Transverse colon (tissue), 4 donors: Measurements from ENCODE around the gene RAPGEF4. TPM values are rescaled to one million over a fixed set of nuclear protein-coding genes. Genes with fewer than 3 reads are reported as not detected.

Source experiments
- DNase-seq: peaks from one replicate; pipeline ENCODE4 v3.0.0-alpha.2; 2019
- H3K27ac ChIP-seq, 4 donors: fragments of 200-600 bp; sonication (generic); 2 replicates each; pipeline ENCODE4 v1.5.1; 2016 to 2018; ENCODE audit warnings: inconsistent platforms in 4 of 4
- H3K27me3 ChIP-seq: fragments of 200-600 bp; sonication (generic); 2 replicates; pipeline ENCODE4 v1.5.1; 2017; ENCODE audit warnings: inconsistent platforms
- H3K36me3 ChIP-seq, 4 donors: fragments of 200-600 bp; sonication (generic); 2 replicates each; pipeline ENCODE4 v1.5.1; 2017 to 2019; ENCODE audit warnings: inconsistent platforms in 4 of 4
- H3K4me1 ChIP-seq, 4 donors: fragments of 200-600 bp; sonication (generic); 2 replicates each; pipeline ENCODE4 v1.5.1; 2017 to 2020; ENCODE audit warnings: inconsistent platforms in 4 of 4
- H3K4me3 ChIP-seq, 4 donors: fragments of 200-600 bp; sonication (generic); 1 replicate in 1 of 4; 2 replicates in 3 of 4; pipeline versions ENCODE4 v1.5.1 to v1.6.1; 2017 to 2019; ENCODE audit warnings: inconsistent platforms in 4 of 4
- H3K9me3 ChIP-seq, 2 donors: fragments of 200-600 bp; sonication (generic); 2 replicates each; pipeline ENCODE4 v1.5.1; 2017 to 2019; ENCODE audit warnings: inconsistent platforms in 2 of 2
- EP300 ChIP-seq: sonication (generic); formaldehyde crosslinking; IDR thresholded peaks from one replicate; pipeline ENCODE4 v1.6.1; 2017; ENCODE audit warnings: antibody characterized with exemption, low read depth
- POLR2A ChIP-seq: fragments of 450-650 bp; IDR thresholded peaks from one replicate; pipeline ENCODE4 v1.6.1; 2016; ENCODE audit warnings: antibody characterized with exemption, mild to moderate bottlenecking, moderate library complexity
- POLR2AphosphoS5 ChIP-seq, 3 donors: sonication (generic); formaldehyde crosslinking; IDR thresholded peaks; one replicate each; pipeline ENCODE4 v1.6.1; 2016; ENCODE audit warnings: antibody characterized with exemption in 3 of 3
- WGBS, 2 donors: methylation state at CpG; one replicate each; pipeline ENCODE4 v1.1.5; 2018; ENCODE audit warnings: low coverage in 1 of 2; 5-methylcytosine and 5-hydroxymethylcytosine counted together
- in situ Hi-C, 4 donors: fragments of 200-750 bp; cut with MboI; loops; one replicate each; pipeline versions ENCODE4 v1.15.0 to v1.15.1; 2017; ENCODE audit warnings: low sequenced_read_pairs in 3 of 4, low pct_ligation_motif_present in 1 of 4, low pct_unique_long_range_greater_than_20kb in 1 of 4
- intact Hi-C: fragments of 100-400 bp; cut with DNase I; formaldehyde crosslinking; loops from one replicate; pipeline ENCODE4 v1.15.1; 2023; ENCODE audit warnings: low total_unique reads
- total RNA-seq, 4 donors: library from RNA; depleted of rRNA; stranded (reverse); fragments of >200 nt; gene quantifications; one replicate each; pipeline ENCODE4 v1.1.0, GENCODE V29; 2016
- TF ChIP-seq, protein P1 (sequence below), 5 experiments: fragments of 200-600 bp in 3 of 5; fragments of 450-650 bp in 2 of 5; sonication (generic) in 3 of 5; IDR thresholded peaks; 1 replicate in 2 of 5; 2 replicates in 3 of 5; pipeline ENCODE4 v1.5.1; 2016 to 2017; ENCODE audit warnings: antibody characterized with exemption in 5 of 5, inconsistent platforms in 3 of 5, mild to moderate bottlenecking in 2 of 5, moderate library complexity in 1 of 5

RAPGEF4 gene
- total RNA-seq, 4 donors from 2014 or later, result 1.4 to 12.3 (median 2.2) TPM; not detected in 1

- intact Hi-C loops (loop anchor here (2.0 kb wide), 1 partner anchor 136 kb away; no protein-coding TSS in a partner anchor), in situ Hi-C loops (loop anchor here in 1 of 4 donors (25.0 kb wide), 1 partner anchor 112 kb away; no protein-coding TSS in a partner anchor)
- Histone ChIP-seq H3K27me3 (peaks cover 3% of the 10 kb centered on the region), H3K27ac (peak overlapping the region; percentile 88 to 96 (median 92)), H3K36me3 (no peaks in the 10 kb centered on the region), H3K9me3 (no peaks in the 10 kb centered on the region), H3K4me1 (peaks cover 0 to 26% (median 14%) of the 10 kb centered on the region in 4 donors), H3K4me3 (peak overlapping the region; percentile 61 to 87 (median 72))
- DNase-seq, result no peak
- 9 to 37% methylated on average over 7 to 19 of the region's 25 CpGs for WGBS, 2 donors
- TF ChIP-seq POLR2A, result no peak
- TF ChIP-seq POLR2AphosphoS5 (IDR thresholded peaks at IDR 0.05), result no peak
- TF ChIP-seq, protein P1, sequence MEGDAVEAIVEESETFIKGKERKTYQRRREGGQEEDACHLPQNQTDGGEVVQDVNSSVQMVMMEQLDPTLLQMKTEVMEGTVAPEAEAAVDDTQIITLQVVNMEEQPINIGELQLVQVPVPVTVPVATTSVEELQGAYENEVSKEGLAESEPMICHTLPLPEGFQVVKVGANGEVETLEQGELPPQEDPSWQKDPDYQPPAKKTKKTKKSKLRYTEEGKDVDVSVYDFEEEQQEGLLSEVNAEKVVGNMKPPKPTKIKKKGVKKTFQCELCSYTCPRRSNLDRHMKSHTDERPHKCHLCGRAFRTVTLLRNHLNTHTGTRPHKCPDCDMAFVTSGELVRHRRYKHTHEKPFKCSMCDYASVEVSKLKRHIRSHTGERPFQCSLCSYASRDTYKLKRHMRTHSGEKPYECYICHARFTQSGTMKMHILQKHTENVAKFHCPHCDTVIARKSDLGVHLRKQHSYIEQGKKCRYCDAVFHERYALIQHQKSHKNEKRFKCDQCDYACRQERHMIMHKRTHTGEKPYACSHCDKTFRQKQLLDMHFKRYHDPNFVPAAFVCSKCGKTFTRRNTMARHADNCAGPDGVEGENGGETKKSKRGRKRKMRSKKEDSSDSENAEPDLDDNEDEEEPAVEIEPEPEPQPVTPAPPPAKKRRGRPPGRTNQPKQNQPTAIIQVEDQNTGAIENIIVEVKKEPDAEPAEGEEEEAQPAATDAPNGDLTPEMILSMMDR (IDR thresholded peaks at IDR 0.05), result no peak
- no peak for TF ChIP-seq EP300
Observed at GRCh38 chr2:173075056-173075780, 339.6 kb downstream of the RAPGEF4 start.

GRCh38 chr2:173075781-173076580 is 340.3 kb downstream of the RAPGEF4 start, which contains the start of gene MAP3K20:
TSS of gene MAP3K20 (plus strand) at chr2:173075846. CDS start at chr2:173091032, 15,186 bp downstream.
- intact Hi-C loops, result loop anchor here (2.0 kb wide), 1 partner anchor 135 kb away; no protein-coding TSS in a partner anchor
- H3K27me3 ChIP-seq, result peaks cover 3% of the 10 kb centered on the region
- 1 to 20% methylated on average over 1 to 40 of the region's 106 CpGs for WGBS, 2 donors
- H3K4me1 ChIP-seq, result peaks cover 0 to 26% (median 14%) of the 10 kb centered on the region in 4 donors
- H3K27ac ChIP-seq, result peak within 1 kb of the TSS; percentile 88 to 96 (median 92)
- H3K9me3 ChIP-seq, result no peaks in the 10 kb centered on the region
- peak; percentile 70 for DNase-seq
- H3K36me3 ChIP-seq, result no peaks in the 10 kb centered on the region
- H3K4me3 ChIP-seq, result peak within 1 kb of the TSS; percentile 61 to 87 (median 72)
- no peak for TF ChIP-seq POLR2A
- TF ChIP-seq, protein P1 (IDR thresholded peaks at IDR 0.05), result peak in 4 of 5 experiments; percentile 18 to 34 (median 28)
- peak; percentile 55 to 79 (median 60) for TF ChIP-seq POLR2AphosphoS5 (IDR thresholded peaks at IDR 0.05)
- no peak for TF ChIP-seq EP300
- in situ Hi-C loops, result loop anchor here in 1 of 4 donors (25.0 kb wide), 1 partner anchor 111 kb away; no protein-coding TSS in a partner anchor

DNA sequence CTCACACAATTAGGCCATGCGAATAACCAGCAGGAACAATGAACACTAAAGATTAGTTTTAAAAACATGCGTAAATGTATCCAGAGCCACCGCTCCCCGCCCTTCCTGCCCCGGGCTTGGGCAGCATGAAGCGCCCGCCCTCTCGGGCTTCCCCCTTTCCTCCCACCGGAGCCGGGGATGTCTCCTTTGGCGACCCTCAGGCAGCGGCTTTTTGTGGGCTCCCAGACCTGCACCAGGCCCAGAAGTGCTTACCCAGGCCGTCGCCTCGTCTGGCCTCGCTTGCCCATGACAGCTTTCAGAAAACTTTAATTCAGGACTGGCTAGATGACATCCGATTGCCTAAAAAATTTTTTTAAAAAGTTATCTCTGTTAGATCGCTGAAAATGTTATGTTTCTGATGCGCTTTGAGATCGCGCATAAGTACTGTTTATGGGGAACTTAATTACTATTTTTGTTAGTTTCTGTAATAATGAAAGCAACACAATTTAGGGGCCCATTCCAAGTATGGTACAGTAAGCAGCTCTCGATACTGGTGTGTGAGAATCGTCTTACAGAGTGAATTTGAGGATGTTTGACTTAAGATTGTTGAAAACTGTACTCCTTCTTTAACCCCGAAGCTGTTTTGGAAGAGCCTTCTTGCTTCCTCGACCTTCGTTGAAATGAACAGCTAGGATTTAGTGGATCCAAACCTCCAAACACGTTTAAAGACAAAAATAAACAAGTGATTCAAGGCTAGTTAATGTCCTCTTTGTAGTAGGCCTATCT is 341.1 kb downstream of the RAPGEF4 start:
- TF ChIP-seq POLR2A (no peak), POLR2AphosphoS5 (IDR thresholded peaks at IDR 0.05) (no peak), EP300 (no peak)
- TF ChIP-seq, protein P1 (IDR thresholded peaks at IDR 0.05), result no peak
- H3K36me3 ChIP-seq, result no peaks in the 10 kb centered on the region
- peak overlapping the region; percentile 61 to 87 (median 72) for H3K4me3 ChIP-seq
- intact Hi-C loops (no loop called here), in situ Hi-C loops (loop anchor here in 1 of 4 donors (25.0 kb wide), 1 partner anchor 111 kb away; no protein-coding TSS in a partner anchor)
- H3K27me3 ChIP-seq, result no peaks in the 10 kb centered on the region
- peaks cover 0 to 26% (median 14%) of the 10 kb centered on the region in 4 donors for H3K4me1 ChIP-seq
- H3K27ac ChIP-seq, result peak overlapping the region; percentile 88 to 96 (median 92)
- 3 to 24% methylated on average over 12 to 27 of the region's 27 CpGs for WGBS, 2 donors
- no peaks in the 10 kb centered on the region for H3K9me3 ChIP-seq
- peak; percentile 28 for DNase-seq
